Measurements from ENCODE around the gene TMEM270.

TMEM270 gene

GRCh38 chr7:73841689-73842066 lies 19.3 kb upstream of the TMEM270 start:
- Histone ChIP-seq H3K27ac (replicated peaks; ENCODE audit: low read length) (no peak overlapping the region), H3K79me1 (ENCODE audit: low read depth, low read length) (no peaks in the 10 kb centered on the region), H2BK120ac (ENCODE audit: low read depth, low read length) (peak overlapping the region; percentile 87)

DNA sequence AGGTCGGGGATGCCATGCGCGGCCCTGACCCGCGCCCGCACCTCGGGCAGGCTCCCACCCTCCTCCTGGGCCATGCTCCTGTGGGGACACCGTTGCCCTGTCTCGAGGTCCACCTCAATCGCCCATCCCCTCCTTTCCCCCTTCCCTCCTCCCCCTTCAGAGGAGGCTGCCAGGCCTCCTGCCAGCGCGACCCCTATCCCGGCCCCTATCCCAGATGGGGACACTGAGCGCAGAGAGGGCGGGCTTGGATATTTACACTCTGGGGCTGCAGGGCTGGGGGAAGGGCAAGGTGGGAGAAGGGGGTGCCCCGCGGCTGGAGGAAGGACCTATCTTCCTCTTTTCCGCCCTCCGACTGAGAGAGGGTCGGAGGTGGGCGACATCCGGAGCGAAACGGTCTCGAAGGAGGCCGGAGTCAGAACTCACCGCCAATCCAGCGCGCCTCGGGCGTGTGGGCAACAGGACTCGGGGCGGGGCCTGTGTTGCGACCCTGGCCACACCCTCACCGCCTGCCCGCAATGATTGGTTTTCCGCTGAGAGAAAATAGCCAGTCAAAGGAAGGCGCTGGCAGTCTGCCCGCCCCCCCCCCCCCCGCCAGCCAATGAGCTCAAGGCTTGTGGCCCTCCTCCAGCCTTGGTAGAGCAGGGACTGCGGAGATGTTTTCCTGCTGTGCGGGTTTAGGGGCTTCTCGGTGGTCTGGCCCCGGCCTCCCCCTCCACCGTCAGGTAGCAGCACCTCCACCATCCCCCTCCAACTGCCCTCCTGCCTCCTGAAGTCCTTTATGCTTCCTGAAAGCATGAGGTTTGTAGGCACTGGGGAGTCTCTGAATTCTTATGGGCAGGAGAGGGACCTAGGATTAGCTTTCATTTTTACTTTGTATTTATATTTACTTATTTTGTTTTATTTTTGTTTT lies 18.6 kb upstream of the TMEM270 start, which contains the start of gene METTL27:
METTL27 (minus strand) TSS at position 450 of the 910 bp plus-strand sequence; CDS start at position 74, 376 bp downstream.
- Histone ChIP-seq H3K18ac (ENCODE audit: low read length) (peak within 1 kb of the TSS; percentile 95), H2BK120ac (ENCODE audit: low read depth, low read length) (peak within 1 kb of the TSS; percentile 87), H3K9ac (ENCODE audit: low read depth, low read length, poor library complexity) (peak within 1 kb of the TSS; percentile 85), H3K14ac (ENCODE audit: low read length) (peak within 1 kb of the TSS; percentile 84), H3K9me3 (replicated peaks in 1 of 2; ENCODE audit: control insufficient read depth in 2 of 2, insufficient read depth in 1 of 2, low read depth in 1 of 2, low read length in 2 of 2) (no peaks in the 10 kb centered on the region), H3K4me2 (ENCODE audit: insufficient read depth, low read length, poor library complexity, severe bottlenecking) (peak within 1 kb of the TSS; percentile 83), H2AFZ (ENCODE audit: low read length) (peak within 1 kb of the TSS; percentile 100), H2BK15ac (ENCODE audit: low read length) (peak within 1 kb of the TSS; percentile 81), H3K23ac (ENCODE audit: low read depth, low read length, poor library complexity) (peak within 1 kb of the TSS; percentile 91), H3K4me3 (ENCODE audit: low read length in 2 of 2) (peak within 1 kb of the TSS; percentile 76), H3K79me1 (ENCODE audit: low read depth, low read length) (no peaks in the 10 kb centered on the region), H2AK5ac (ENCODE audit: low read depth, low read length) (peak within 1 kb of the TSS; percentile 84), H3K27ac (replicated peaks; ENCODE audit: low read length) (peak within 1 kb of the TSS; percentile 53), H4K8ac (ENCODE audit: low read depth, low read length) (peak within 1 kb of the TSS; percentile 72), H3K27me3 (ENCODE audit: control insufficient read depth in 3 of 3, insufficient read depth in 3 of 3, low read depth in 1 of 3, low read length in 3 of 3) (no peaks in the 10 kb centered on the region), H3K4ac (ENCODE audit: low read length) (peak within 1 kb of the TSS; percentile 23), H2BK12ac (ENCODE audit: low read length) (no peak within 1 kb of the TSS), H4K91ac (ENCODE audit: low read depth, low read length, poor library complexity) (no peak within 1 kb of the TSS), H3K4me1 (ENCODE audit: control insufficient read depth in 2 of 2, insufficient read depth in 1 of 2, low read depth in 1 of 2, low read length in 2 of 2) (peaks cover 0 to 5% of the 10 kb centered on the region in 2 donors), H3K36me3 (replicated peaks in 1 of 2; ENCODE audit: control insufficient read depth in 2 of 2, insufficient read depth in 2 of 2, low read length in 2 of 2) (no peaks in the 10 kb centered on the region), H2BK5ac (ENCODE audit: low read length) (peak within 1 kb of the TSS; percentile 53)
- DNase-seq (ENCODE audit: low spot score) = peak; percentile 90
- WGBS, 2 donors (ENCODE audit: extremely low coverage in 2 of 2, insufficient read length in 2 of 2, insufficient replicate concordance in 1 of 2) = no CpG with 5 or more reads among the region's 45 CpGs

More at GRCh38 chr7:73841689-73842066, 19.3 kb upstream of the TMEM270 start:
- peak overlapping the region; percentile 83 for H3K4me2 ChIP-seq (ENCODE audit: insufficient read depth, low read length, poor library complexity, severe bottlenecking)
- H3K9me3 ChIP-seq (replicated peaks in 1 of 2; ENCODE audit: control insufficient read depth in 2 of 2, insufficient read depth in 1 of 2, low read depth in 1 of 2, low read length in 2 of 2) = no peaks in the 10 kb centered on the region
- H2BK5ac ChIP-seq (ENCODE audit: low read length) = peak overlapping the region; percentile 53
- peak overlapping the region; percentile 76 for H3K4me3 ChIP-seq (ENCODE audit: low read length in 2 of 2)
- H2AFZ ChIP-seq (ENCODE audit: low read length) = peak overlapping the region; percentile 100
- H3K4ac ChIP-seq (ENCODE audit: low read length) = no peak overlapping the region
- no peak overlapping the region for H4K91ac ChIP-seq (ENCODE audit: low read depth, low read length, poor library complexity)
- no peak for DNase-seq (ENCODE audit: low spot score)
- H3K18ac ChIP-seq (ENCODE audit: low read length) = peak overlapping the region; percentile 95
- no peaks in the 10 kb centered on the region for H3K27me3 ChIP-seq (ENCODE audit: control insufficient read depth in 3 of 3, insufficient read depth in 3 of 3, low read depth in 1 of 3, low read length in 3 of 3)
- peak overlapping the region; percentile 84 for H3K14ac ChIP-seq (ENCODE audit: low read length)
- no CpG with 5 or more reads among the region's 15 CpGs for WGBS, 2 donors (ENCODE audit: extremely low coverage in 2 of 2, insufficient read length in 2 of 2, insufficient replicate concordance in 1 of 2)
- H2BK15ac ChIP-seq (ENCODE audit: low read length) = peak overlapping the region; percentile 81
- peak overlapping the region; percentile 91 for H3K23ac ChIP-seq (ENCODE audit: low read depth, low read length, poor library complexity)
- H3K4me1 ChIP-seq (ENCODE audit: control insufficient read depth in 2 of 2, insufficient read depth in 1 of 2, low read depth in 1 of 2, low read length in 2 of 2) = peaks cover 0 to 5% of the 10 kb centered on the region in 2 donors
- no peak overlapping the region for H2BK12ac ChIP-seq (ENCODE audit: low read length)
- peak overlapping the region; percentile 70 for H3K9ac ChIP-seq (ENCODE audit: low read depth, low read length, poor library complexity)
- H2AK5ac ChIP-seq (ENCODE audit: low read depth, low read length) = peak overlapping the region; percentile 84
- H4K8ac ChIP-seq (ENCODE audit: low read depth, low read length) = peak overlapping the region; percentile 72
- no peaks in the 10 kb centered on the region for H3K36me3 ChIP-seq (replicated peaks in 1 of 2; ENCODE audit: control insufficient read depth in 2 of 2, insufficient read depth in 2 of 2, low read length in 2 of 2)

- no peak overlapping the region for H3K14ac ChIP-seq (ENCODE audit: low read length)
- WGBS, 2 donors (ENCODE audit: extremely low coverage in 2 of 2, insufficient read length in 2 of 2, insufficient replicate concordance in 1 of 2) = no CpG with 5 or more reads among the region's 9 CpGs
These were observed 16.8 kb upstream of the TMEM270 start for GRCh38 chr7:73844131-73844547.

GRCh38 chr7:73844848-73845460 lies 16.0 kb upstream of the TMEM270 start:
- Histone ChIP-seq H3K79me1 (ENCODE audit: low read depth, low read length) (no peaks in the 10 kb centered on the region), H4K91ac (ENCODE audit: low read depth, low read length, poor library complexity) (no peak overlapping the region), H2BK12ac (ENCODE audit: low read length) (no peak overlapping the region), H3K14ac (ENCODE audit: low read length) (no peak overlapping the region), H3K4me3 (ENCODE audit: low read length in 2 of 2) (no peak overlapping the region), H3K27me3 (ENCODE audit: control insufficient read depth in 3 of 3, insufficient read depth in 3 of 3, low read depth in 1 of 3, low read length in 3 of 3) (no peaks in the 10 kb centered on the region), H3K9ac (ENCODE audit: low read depth, low read length, poor library complexity) (no peak overlapping the region), H3K18ac (ENCODE audit: low read length) (no peak overlapping the region), H2BK15ac (ENCODE audit: low read length) (no peak overlapping the region), H2BK120ac (ENCODE audit: low read depth, low read length) (no peak overlapping the region), H2AFZ (ENCODE audit: low read length) (no peak overlapping the region), H3K23ac (ENCODE audit: low read depth, low read length, poor library complexity) (no peak overlapping the region), H2BK5ac (ENCODE audit: low read length) (no peak overlapping the region), H3K4me2 (ENCODE audit: insufficient read depth, low read length, poor library complexity, severe bottlenecking) (no peak overlapping the region), H2AK5ac (ENCODE audit: low read depth, low read length) (no peak overlapping the region), H4K8ac (ENCODE audit: low read depth, low read length) (no peak overlapping the region), H3K36me3 (replicated peaks in 1 of 2; ENCODE audit: control insufficient read depth in 2 of 2, insufficient read depth in 2 of 2, low read length in 2 of 2) (no peaks in the 10 kb centered on the region), H3K4ac (ENCODE audit: low read length) (no peak overlapping the region), H3K27ac (replicated peaks; ENCODE audit: low read length) (no peak overlapping the region), H3K9me3 (replicated peaks in 1 of 2; ENCODE audit: control insufficient read depth in 2 of 2, insufficient read depth in 1 of 2, low read depth in 1 of 2, low read length in 2 of 2) (peaks cover 0 to 4% of the 10 kb centered on the region in 2 donors), H3K4me1 (ENCODE audit: control insufficient read depth in 2 of 2, insufficient read depth in 1 of 2, low read depth in 1 of 2, low read length in 2 of 2) (peaks cover 0 to 2% of the 10 kb centered on the region in 2 donors)
- no CpG with 5 or more reads among the region's 13 CpGs for WGBS, 2 donors (ENCODE audit: extremely low coverage in 2 of 2, insufficient read length in 2 of 2, insufficient replicate concordance in 1 of 2)
- DNase-seq (ENCODE audit: low spot score) = no peak

More at GRCh38 chr7:73844131-73844547, 16.8 kb upstream of the TMEM270 start:
- Histone ChIP-seq H2BK5ac (ENCODE audit: low read length) (no peak overlapping the region), H2BK12ac (ENCODE audit: low read length) (no peak overlapping the region), H2AK5ac (ENCODE audit: low read depth, low read length) (no peak overlapping the region), H3K23ac (ENCODE audit: low read depth, low read length, poor library complexity) (no peak overlapping the region), H3K4me1 (ENCODE audit: control insufficient read depth in 2 of 2, insufficient read depth in 1 of 2, low read depth in 1 of 2, low read length in 2 of 2) (peaks cover 0 to 2% of the 10 kb centered on the region in 2 donors), H2BK15ac (ENCODE audit: low read length) (no peak overlapping the region), H3K4me3 (ENCODE audit: low read length in 2 of 2) (no peak overlapping the region), H4K8ac (ENCODE audit: low read depth, low read length) (no peak overlapping the region), H3K18ac (ENCODE audit: low read length) (no peak overlapping the region), H2BK120ac (ENCODE audit: low read depth, low read length) (no peak overlapping the region), H4K91ac (ENCODE audit: low read depth, low read length, poor library complexity) (no peak overlapping the region), H3K4ac (ENCODE audit: low read length) (no peak overlapping the region), H3K27me3 (ENCODE audit: control insufficient read depth in 3 of 3, insufficient read depth in 3 of 3, low read depth in 1 of 3, low read length in 3 of 3) (no peaks in the 10 kb centered on the region), H3K36me3 (replicated peaks in 1 of 2; ENCODE audit: control insufficient read depth in 2 of 2, insufficient read depth in 2 of 2, low read length in 2 of 2) (no peaks in the 10 kb centered on the region), H3K9me3 (replicated peaks in 1 of 2; ENCODE audit: control insufficient read depth in 2 of 2, insufficient read depth in 1 of 2, low read depth in 1 of 2, low read length in 2 of 2) (peaks cover 0 to 4% of the 10 kb centered on the region in 2 donors), H3K9ac (ENCODE audit: low read depth, low read length, poor library complexity) (no peak overlapping the region), H3K79me1 (ENCODE audit: low read depth, low read length) (no peaks in the 10 kb centered on the region), H3K4me2 (ENCODE audit: insufficient read depth, low read length, poor library complexity, severe bottlenecking) (no peak overlapping the region), H3K27ac (replicated peaks; ENCODE audit: low read length) (no peak overlapping the region), H2AFZ (ENCODE audit: low read length) (no peak overlapping the region)
- no peak for DNase-seq (ENCODE audit: low spot score)
